ENCODE measurements around the gene MYO10.
A peak's percentile ranks its signal among the peaks of the same experiment; 100 is the strongest.

MYO10 gene

DNA sequence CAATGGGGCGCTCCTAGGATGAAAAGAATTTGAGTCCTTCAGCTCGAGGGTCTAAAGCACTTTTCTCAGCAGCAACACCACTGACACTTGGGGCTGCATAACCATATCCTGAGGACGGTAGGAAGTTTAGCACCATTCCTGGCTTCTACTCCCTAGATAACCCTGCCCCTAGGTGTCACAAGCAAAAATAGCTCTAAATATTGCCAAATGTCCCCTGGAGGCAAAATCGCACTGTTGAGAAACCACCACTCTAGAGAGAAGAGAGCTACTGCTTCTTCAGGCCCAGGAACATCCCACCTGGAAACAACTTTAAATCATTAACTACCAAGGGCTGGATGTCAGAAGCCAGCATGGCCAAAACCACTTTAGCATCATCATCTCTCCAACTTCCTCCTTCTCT is 29.8 kb downstream of the MYO10 start:
- Histone ChIP-seq H3K4me3 (ENCODE audit: insufficient read length, low read depth) (no peak overlapping the region), H3K36me3 (ENCODE audit: insufficient read depth, insufficient read length, low read length) (no peaks in the 10 kb centered on the region), H3K9ac (ENCODE audit: insufficient read length, low read depth) (no peak overlapping the region), H3K9me3 (ENCODE audit: insufficient read depth, low read length) (peaks cover 8% of the 10 kb centered on the region; the same call in 1 of the 2 replicates), H3K27me3 (ENCODE audit: insufficient read depth, insufficient read length) (no peaks in the 10 kb centered on the region), H3K4me1 (ENCODE audit: insufficient read depth, insufficient read length) (peaks cover 2% of the 10 kb centered on the region)
- DNase-seq (ENCODE audit: low read depth, low spot score): no peak
- no peak for TF ChIP-seq YY1 (IDR thresholded peaks at IDR 0.05; ENCODE audit: insufficient read depth, insufficient read length)
- TF ChIP-seq SUZ12 (IDR thresholded peaks at IDR 0.05; ENCODE audit: extremely low read depth, insufficient read depth, insufficient read length): no peak
- no peak for TF ChIP-seq ZNF274 (IDR thresholded peaks at IDR 0.05; ENCODE audit: low read depth, low read length)

- Histone ChIP-seq H3K4me3 (ENCODE audit: insufficient read length, low read depth) (no peak overlapping the region), H3K9ac (ENCODE audit: insufficient read length, low read depth) (no peak overlapping the region), H3K36me3 (ENCODE audit: insufficient read depth, insufficient read length, low read length) (no peaks in the 10 kb centered on the region), H3K27me3 (ENCODE audit: insufficient read depth, insufficient read length) (no peaks in the 10 kb centered on the region), H3K4me1 (ENCODE audit: insufficient read depth, insufficient read length) (peaks cover 2% of the 10 kb centered on the region), H3K9me3 (ENCODE audit: insufficient read depth, low read length) (no peaks in the 10 kb centered on the region)
- TF ChIP-seq ZNF274 (IDR thresholded peaks at IDR 0.05; ENCODE audit: low read depth, low read length) (no peak), SUZ12 (IDR thresholded peaks at IDR 0.05; ENCODE audit: extremely low read depth, insufficient read depth, insufficient read length) (no peak), YY1 (IDR thresholded peaks at IDR 0.05; ENCODE audit: insufficient read depth, insufficient read length) (no peak)
- no peak for DNase-seq (ENCODE audit: low read depth, low spot score)
These were observed 32.4 kb downstream of the MYO10 start for GRCh38 chr5:16903480-16904300.

GRCh38 chr5:16902846-16903245 is 33.2 kb downstream of the MYO10 start:
- Histone ChIP-seq H3K9ac (ENCODE audit: insufficient read length, low read depth) (no peak overlapping the region), H3K4me3 (ENCODE audit: insufficient read length, low read depth) (no peak overlapping the region), H3K4me1 (ENCODE audit: insufficient read depth, insufficient read length) (peaks cover 5% of the 10 kb centered on the region), H3K27me3 (ENCODE audit: insufficient read depth, insufficient read length) (no peaks in the 10 kb centered on the region), H3K36me3 (ENCODE audit: insufficient read depth, insufficient read length, low read length) (no peaks in the 10 kb centered on the region), H3K9me3 (ENCODE audit: insufficient read depth, low read length) (no peaks in the 10 kb centered on the region)
- no peak for DNase-seq (ENCODE audit: low read depth, low spot score)
- TF ChIP-seq YY1 (IDR thresholded peaks at IDR 0.05; ENCODE audit: insufficient read depth, insufficient read length) (no peak), SUZ12 (IDR thresholded peaks at IDR 0.05; ENCODE audit: extremely low read depth, insufficient read depth, insufficient read length) (no peak), ZNF274 (IDR thresholded peaks at IDR 0.05; ENCODE audit: low read depth, low read length) (no peak)

DNA sequence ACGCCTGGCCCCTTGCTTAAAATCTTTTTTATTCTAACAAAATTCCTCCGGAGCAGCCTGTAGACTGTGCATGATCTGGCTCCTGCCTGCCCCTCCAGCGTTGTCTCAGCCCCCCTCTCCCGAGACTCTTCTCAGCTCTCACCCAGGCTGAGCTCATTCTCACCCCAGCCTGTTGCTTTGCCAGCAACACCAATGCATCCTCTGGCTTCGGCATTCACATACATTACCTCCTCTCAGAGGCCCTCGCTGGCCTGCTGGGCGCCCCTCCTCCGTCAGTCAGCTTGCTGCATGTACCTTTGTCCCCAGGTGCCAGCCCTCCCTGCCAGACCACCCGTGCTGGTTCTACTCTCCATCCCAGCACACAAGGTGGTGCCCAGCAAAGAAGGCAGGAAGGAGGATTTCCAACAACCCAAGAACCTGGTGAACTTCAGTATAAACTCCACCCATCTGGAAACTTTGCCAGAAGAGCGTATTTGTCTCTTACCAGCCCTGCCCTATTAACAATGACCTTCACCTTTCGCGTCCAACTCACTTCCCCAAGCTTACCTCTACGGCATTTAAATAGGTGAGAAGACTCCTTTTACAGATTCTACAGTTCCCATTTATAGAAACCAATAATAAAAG is 35.0 kb downstream of the MYO10 start:
- DNase-seq (ENCODE audit: low read depth, low spot score): peak; percentile 20
- H3K9me3 ChIP-seq (ENCODE audit: insufficient read depth, low read length): no peaks in the 10 kb centered on the region
- peaks cover 8% of the 10 kb centered on the region for H3K4me1 ChIP-seq (ENCODE audit: insufficient read depth, insufficient read length)
- peak overlapping the region; percentile 17 for H3K9ac ChIP-seq (ENCODE audit: insufficient read length, low read depth)
- H3K27me3 ChIP-seq (ENCODE audit: insufficient read depth, insufficient read length): no peaks in the 10 kb centered on the region
- TF ChIP-seq YY1 (IDR thresholded peaks at IDR 0.05; ENCODE audit: insufficient read depth, insufficient read length) (no peak), SUZ12 (IDR thresholded peaks at IDR 0.05; ENCODE audit: extremely low read depth, insufficient read depth, insufficient read length) (no peak), ZNF274 (IDR thresholded peaks at IDR 0.05; ENCODE audit: low read depth, low read length) (no peak)
- no peak overlapping the region for H3K4me3 ChIP-seq (ENCODE audit: insufficient read length, low read depth)
- no peaks in the 10 kb centered on the region for H3K36me3 ChIP-seq (ENCODE audit: insufficient read depth, insufficient read length, low read length)

DNA sequence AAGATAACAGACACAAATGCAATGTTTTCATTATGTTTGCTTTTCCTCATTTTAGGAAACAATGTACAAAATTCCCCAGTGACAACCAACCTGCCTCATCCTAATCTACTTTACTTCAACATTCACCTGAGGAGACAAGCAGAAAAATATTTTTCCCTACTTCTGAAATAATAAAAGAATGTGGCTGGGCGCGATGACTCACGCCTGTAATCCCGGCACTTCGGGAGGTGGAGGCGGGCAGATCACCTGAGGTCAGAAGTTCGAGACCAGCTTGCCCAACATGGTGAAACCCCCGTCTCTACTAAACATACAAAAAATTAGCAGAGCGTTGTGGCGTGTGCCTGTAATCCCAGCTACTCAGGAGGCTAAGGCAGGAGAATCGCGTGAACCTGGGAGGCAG is 36.9 kb downstream of the MYO10 start:
- Histone ChIP-seq H3K9me3 (ENCODE audit: insufficient read depth, low read length) (peaks cover 16% of the 10 kb centered on the region; the same call in 1 of the 2 replicates), H3K36me3 (ENCODE audit: insufficient read depth, insufficient read length, low read length) (no peaks in the 10 kb centered on the region), H3K27me3 (ENCODE audit: insufficient read depth, insufficient read length) (no peaks in the 10 kb centered on the region), H3K4me1 (ENCODE audit: insufficient read depth, insufficient read length) (peaks cover 7% of the 10 kb centered on the region), H3K4me3 (ENCODE audit: insufficient read length, low read depth) (no peak overlapping the region), H3K9ac (ENCODE audit: insufficient read length, low read depth) (no peak overlapping the region)
- TF ChIP-seq ZNF274 (IDR thresholded peaks at IDR 0.05; ENCODE audit: low read depth, low read length) (no peak), YY1 (IDR thresholded peaks at IDR 0.05; ENCODE audit: insufficient read depth, insufficient read length) (no peak), SUZ12 (IDR thresholded peaks at IDR 0.05; ENCODE audit: extremely low read depth, insufficient read depth, insufficient read length) (no peak)
- DNase-seq (ENCODE audit: low read depth, low spot score): no peak

- no peaks in the 10 kb centered on the region for H3K27me3 ChIP-seq (ENCODE audit: insufficient read depth, insufficient read length)
- peaks cover 16% of the 10 kb centered on the region; the same call in 1 of the 2 replicates for H3K9me3 ChIP-seq (ENCODE audit: insufficient read depth, low read length)
- H3K4me3 ChIP-seq (ENCODE audit: insufficient read length, low read depth): no peak overlapping the region
- H3K4me1 ChIP-seq (ENCODE audit: insufficient read depth, insufficient read length): peaks cover 7% of the 10 kb centered on the region
- no peak overlapping the region for H3K9ac ChIP-seq (ENCODE audit: insufficient read length, low read depth)
- DNase-seq (ENCODE audit: low read depth, low spot score): no peak
- no peaks in the 10 kb centered on the region for H3K36me3 ChIP-seq (ENCODE audit: insufficient read depth, insufficient read length, low read length)
- TF ChIP-seq SUZ12 (IDR thresholded peaks at IDR 0.05; ENCODE audit: extremely low read depth, insufficient read depth, insufficient read length) (no peak), YY1 (IDR thresholded peaks at IDR 0.05; ENCODE audit: insufficient read depth, insufficient read length) (no peak), ZNF274 (IDR thresholded peaks at IDR 0.05; ENCODE audit: low read depth, low read length) (no peak)
These were observed 38.3 kb downstream of the MYO10 start for GRCh38 chr5:16897800-16898199.

DNA sequence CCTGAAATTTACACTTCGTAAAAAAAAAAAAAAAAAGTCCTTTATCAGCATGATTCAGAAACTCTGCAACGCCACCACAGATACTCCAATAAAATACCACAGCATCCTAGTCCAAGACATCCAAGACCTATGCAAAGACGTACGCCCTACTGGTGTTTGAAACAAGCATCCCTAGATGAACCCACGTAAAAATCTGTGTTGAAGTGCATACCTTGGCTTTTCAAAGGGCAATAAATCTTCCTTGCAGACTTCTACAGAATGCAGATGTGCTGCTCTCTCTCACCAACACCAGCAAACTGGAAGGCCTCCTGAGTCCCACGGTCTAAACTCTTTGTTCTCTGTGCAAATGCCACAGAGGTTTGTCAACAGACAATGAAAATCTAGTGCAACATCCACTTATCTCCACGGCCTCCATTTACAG is 38.8 kb downstream of the MYO10 start:
- H3K9ac ChIP-seq (ENCODE audit: insufficient read length, low read depth): no peak overlapping the region
- no peak for TF ChIP-seq SUZ12 (IDR thresholded peaks at IDR 0.05; ENCODE audit: extremely low read depth, insufficient read depth, insufficient read length)
- no peak for TF ChIP-seq ZNF274 (IDR thresholded peaks at IDR 0.05; ENCODE audit: low read depth, low read length)
- no peak for TF ChIP-seq YY1 (IDR thresholded peaks at IDR 0.05; ENCODE audit: insufficient read depth, insufficient read length)
- H3K4me3 ChIP-seq (ENCODE audit: insufficient read length, low read depth): no peak overlapping the region
- H3K36me3 ChIP-seq (ENCODE audit: insufficient read depth, insufficient read length, low read length): no peaks in the 10 kb centered on the region
- peaks cover 16% of the 10 kb centered on the region; the same call in 1 of the 2 replicates for H3K9me3 ChIP-seq (ENCODE audit: insufficient read depth, low read length)
- H3K4me1 ChIP-seq (ENCODE audit: insufficient read depth, insufficient read length): peaks cover 7% of the 10 kb centered on the region
- H3K27me3 ChIP-seq (ENCODE audit: insufficient read depth, insufficient read length): no peaks in the 10 kb centered on the region
- DNase-seq (ENCODE audit: low read depth, low spot score): no peak
